HCT116 (cell line): ENCODE data around the gene LYAR. TPM values are rescaled to one million over a fixed set of nuclear protein-coding genes. Genes with fewer than 3 reads are reported as not detected.

ENCODE experiments used
- ATAC-seq: fragments of 200-7000 bp; cut with Tn5 transposase; 2 replicates; pipeline ENCODE4 v1.9.1; 2020; ENCODE audit warnings: mild to moderate bottlenecking, moderate library complexity
- BruUV-seq: library from RNA; stranded (reverse); fragments of 400-500 nt; replicated peaks from 2 replicates; lab custom pipeline; 2021; lab: Mats Ljungman, UMichigan
- CTCF ChIA-PET: fragments of 300-600 bp; sonication (Branson Sonifier 250); formaldehyde crosslinking; loops from one replicate; lab custom pipeline; 2021; ENCODE audit warnings: antibody characterized with exemption; lab: Charles Lee
- POLR2A ChIA-PET: fragments of 300-600, 350-600 bp; sonication (Branson Sonifier 250); formaldehyde crosslinking; loops from one replicate; lab custom pipeline; 2021; ENCODE audit warnings: antibody characterized with exemption; lab: Charles Lee
- RAD21 ChIA-PET, 2 experiments: fragments of 300-600 bp; sonication (Branson Sonifier 250); formaldehyde crosslinking; loops; one replicate each; lab custom pipeline; 2023; ENCODE audit warnings: low total read pairs in 2 of 2; ENCODE audit not compliant: uncharacterized antibody in 2 of 2, unreplicated experiment in 2 of 2, low non-redundant PET in 1 of 2; lab: Charles Lee
- DNase-seq: peaks from one replicate; pipeline ENCODE4 v3.0.0-alpha.2; 2010; ENCODE audit warnings: low read depth, low spot score
- H2AFZ ChIP-seq: fragments of 200-600 bp; shearing (Covaris generic), sonication (generic); 2 replicates; pipeline ENCODE4 v1.6.1; 2017; ENCODE audit warnings: low read depth, mixed run types, mixed read lengths, antibody characterized with exemption, low read length; ENCODE audit not compliant: poor library complexity, severe bottlenecking
- H3K27ac ChIP-seq: 2 replicates; pipeline ENCODE4 v1.5.1; 2012; ENCODE audit warnings: low read depth, low read length
- H3K27me3 ChIP-seq: fragments of 200-600 bp; sonication (generic); 2 replicates; pipeline ENCODE4 v1.6.1; 2016; ENCODE audit warnings: mixed run types, low read length, mixed read lengths; ENCODE audit not compliant: insufficient read depth
- H3K36me3 ChIP-seq, 2 experiments: fragments of 200-500 bp in 1 of 2; fragments of 200-600 bp in 1 of 2; sonication (Bioruptor generic) in 1 of 2; sonication (generic) in 1 of 2; 2 replicates each; pipeline versions ENCODE4 v1.5.1 to v1.6.1; 2014 to 2016; ENCODE audit warnings: low read length in 2 of 2, inconsistent platforms in 1 of 2, mixed read lengths in 1 of 2, mixed run types in 1 of 2; ENCODE audit not compliant: insufficient read depth in 2 of 2, control insufficient read depth in 1 of 2
- H3K4me1 ChIP-seq, 2 experiments: fragments of 200-600 bp in 1 of 2; sonication (generic) in 1 of 2; 2 replicates each; pipeline versions ENCODE4 v1.5.1 to v1.6.1; 2012 to 2017; ENCODE audit warnings: low read length in 2 of 2, inconsistent platforms in 1 of 2, mild to moderate bottlenecking in 1 of 2, mixed read lengths in 1 of 2, mixed run types in 1 of 2, moderate library complexity in 1 of 2; ENCODE audit not compliant: insufficient read depth in 2 of 2, control insufficient read depth in 1 of 2
- H3K4me2 ChIP-seq: fragments of 200-600 bp; sonication (generic); 2 replicates; pipeline ENCODE4 v1.6.1; 2017; ENCODE audit warnings: mixed run types, low read length, mixed read lengths
- H3K4me3 ChIP-seq, 2 experiments: fragments of 200-600 bp in 1 of 2; sonication (generic) in 1 of 2; replicated peaks in 1 of 2; 2 replicates each; pipeline ENCODE4 v1.5.1; 2011 to 2016; ENCODE audit warnings: low read length in 2 of 2, control low read depth in 1 of 2, low read depth in 1 of 2, mild to moderate bottlenecking in 1 of 2, mixed read lengths in 1 of 2, mixed run types in 1 of 2
- H3K79me2 ChIP-seq: fragments of 200-600 bp; sonication (generic); 2 replicates; pipeline ENCODE4 v1.6.1; 2017; ENCODE audit warnings: mild to moderate bottlenecking, mixed run types, low read length, moderate library complexity, mixed read lengths; ENCODE audit not compliant: insufficient read depth
- H3K9ac ChIP-seq: fragments of 200-600 bp; sonication (generic); 2 replicates; pipeline ENCODE4 v1.6.1; 2016; ENCODE audit warnings: low read length, mixed read lengths
- H3K9me2 ChIP-seq: fragments of 200-600 bp; sonication (generic), shearing (Covaris generic); 2 replicates; pipeline ENCODE4 v1.6.1; 2017; ENCODE audit warnings: mixed run types, mild to moderate bottlenecking, moderate library complexity; ENCODE audit not compliant: insufficient read depth
- H3K9me3 ChIP-seq, 2 experiments: fragments of 200-500 bp in 1 of 2; fragments of 200-600 bp in 1 of 2; sonication (Bioruptor generic) in 1 of 2; sonication (generic) in 1 of 2; 2 replicates each; pipeline ENCODE4 v1.6.1; 2014 to 2017; ENCODE audit warnings: low read length in 2 of 2, mixed read lengths in 2 of 2, inconsistent platforms in 1 of 2, low read depth in 1 of 2, mild to moderate bottlenecking in 1 of 2, mixed run types in 1 of 2, moderate library complexity in 1 of 2; ENCODE audit not compliant: control insufficient read depth in 1 of 2, insufficient read depth in 1 of 2
- H4K20me1 ChIP-seq: fragments of 200-600 bp; sonication (generic), shearing (Covaris generic); 2 replicates; pipeline ENCODE4 v1.6.1; 2017; ENCODE audit warnings: mixed run types, mild to moderate bottlenecking, moderate library complexity; ENCODE audit not compliant: insufficient read depth
- CBX3 ChIP-seq: IDR thresholded peaks from 2 replicates; pipeline ENCODE4 v1.6.1; 2012; ENCODE audit warnings: low read depth
- CEBPB ChIP-seq: IDR thresholded peaks from 2 replicates; pipeline ENCODE4 v1.6.1; 2012; ENCODE audit warnings: low read depth
- EGR1 ChIP-seq: IDR thresholded peaks from 2 replicates; pipeline ENCODE4 v1.6.1; 2012; ENCODE audit warnings: low read depth
- ELF1 ChIP-seq: IDR thresholded peaks from 2 replicates; pipeline ENCODE4 v1.6.1; 2012; ENCODE audit warnings: low read depth, borderline replicate concordance
- EZH2 ChIP-seq: fragments of 200-600 bp; sonication (generic); IDR thresholded peaks from 2 replicates; pipeline ENCODE4 v1.6.1; 2017; ENCODE audit warnings: antibody characterized with exemption, mixed run types
- EZH2phosphoT487 ChIP-seq: fragments of 200-600 bp; IDR thresholded peaks from 2 replicates; pipeline ENCODE4 v1.6.1; 2018; ENCODE audit warnings: antibody characterized with exemption, borderline replicate concordance
- FOSL1 ChIP-seq: IDR thresholded peaks from 2 replicates; pipeline ENCODE4 v1.6.1; 2012; ENCODE audit warnings: low read depth
- POLR2A ChIP-seq: IDR thresholded peaks from 2 replicates; pipeline ENCODE4 v1.7.0; 2011; ENCODE audit warnings: borderline replicate concordance; ENCODE audit not compliant: insufficient read depth, insufficient read length; ENCODE audit errors: extremely low read depth
- POLR2AphosphoS5 ChIP-seq: IDR thresholded peaks from 2 replicates; pipeline ENCODE4 v1.6.1; 2011; ENCODE audit warnings: mild to moderate bottlenecking, low read depth, low read length, moderate library complexity
- RAD21 ChIP-seq: IDR thresholded peaks from 2 replicates; pipeline ENCODE4 v1.6.1; 2012; ENCODE audit warnings: low read depth, mild to moderate bottlenecking
- REST ChIP-seq: IDR thresholded peaks from 2 replicates; pipeline ENCODE4 v1.6.1; 2012; ENCODE audit warnings: low read depth
- SIN3A ChIP-seq: IDR thresholded peaks from 2 replicates; pipeline ENCODE4 v1.6.1; 2012; ENCODE audit warnings: low read depth
- SP1 ChIP-seq: IDR thresholded peaks from 2 replicates; pipeline ENCODE4 v1.6.1; 2012; ENCODE audit warnings: low read depth
- SRF ChIP-seq: IDR thresholded peaks from 2 replicates; pipeline ENCODE4 v1.6.1; 2012; ENCODE audit warnings: low read depth
- TCF7L2 ChIP-seq: IDR thresholded peaks from 2 replicates; pipeline ENCODE4 v1.7.0; 2011; ENCODE audit warnings: borderline replicate concordance, inconsistent platforms; ENCODE audit not compliant: insufficient read depth, insufficient read length; ENCODE audit errors: extremely low read depth
- YY1 ChIP-seq: IDR thresholded peaks from 2 replicates; pipeline ENCODE4 v1.6.1; 2011; ENCODE audit warnings: low read length, low read depth, moderate library complexity, mild to moderate bottlenecking; ENCODE audit not compliant: insufficient replicate concordance; ENCODE audit errors: extremely low read depth
- ZFX ChIP-seq: fragments of 450-650 bp; IDR thresholded peaks from 2 replicates; pipeline ENCODE4 v1.6.1; 2017
- intact Hi-C: fragments of 100-400 bp; cut with micrococcal nuclease; formaldehyde crosslinking; loops from 2 replicates; pipeline ENCODE4 v1.10.0; 2022
- total RNA-seq: library from RNA; stranded (reverse); gene quantifications from one replicate; pipeline ENCODE4 v1.2.1, GENCODE V29; 2021; ENCODE audit not compliant: unreplicated experiment
- TF ChIP-seq, protein P1 (sequence below), 3 experiments: fragments of 200-600 bp in 1 of 3; sonication (generic) in 1 of 3; IDR thresholded peaks in 2 of 3; conservative IDR thresholded peaks in 1 of 3; 2 replicates each; pipeline ENCODE4 v1.5.1; 2012 to 2017; ENCODE audit warnings: low read depth in 2 of 3, low read length in 2 of 3, antibody characterized with exemption in 1 of 3, borderline replicate concordance in 1 of 3, control low read depth in 1 of 3, mild to moderate bottlenecking in 1 of 3, mixed read lengths in 1 of 3, mixed run types in 1 of 3, moderate library complexity in 1 of 3; ENCODE audit not compliant: insufficient read depth in 1 of 3
- TF ChIP-seq, protein P2 (sequence below): IDR thresholded peaks from 2 replicates; pipeline ENCODE4 v1.6.1; 2012
- TF ChIP-seq, protein P3 (sequence below): IDR thresholded peaks from 2 replicates; pipeline ENCODE4 v1.6.1; 2012

The LYAR gene
- total RNA-seq, 1 experiment from 2014 or later, result 53.0 TPM

GRCh38 chr4:4248029-4248884, 41.7 kb downstream of the LYAR start, which contains the start of gene TMEM128:
TSS of gene TMEM128 (minus strand) at chr4:4248223. CDS start at chr4:4248202, 21 bp downstream.
- Histone ChIP-seq H3K27me3 (no peaks in the 10 kb centered on the region), H3K4me2 (peak within 1 kb of the TSS; percentile 88), H3K27ac (peak within 1 kb of the TSS; percentile 85), H3K79me2 (peaks cover 16% of the 10 kb centered on the region), H3K9me3 (no peaks in the 10 kb centered on the region), H3K9me2 (no peaks in the 10 kb centered on the region), H3K4me3 (peak within 1 kb of the TSS; percentile 85 to 94), H2AFZ (peak within 1 kb of the TSS; percentile 38), H3K4me1 (peaks cover 8 to 20% of the 10 kb centered on the region in 2 experiments), H4K20me1 (no peaks in the 10 kb centered on the region), H3K36me3 (peaks cover 5 to 11% of the 10 kb centered on the region in 2 experiments; a peak in 2 of 4 replicates), H3K9ac (peak within 1 kb of the TSS; percentile 90)
- CTCF ChIA-PET, result interaction anchor here (2.3 kb wide), 1 partner anchor 12 kb away, joined by 8 read pairs; no protein-coding TSS in a partner anchor
- intact Hi-C loops, result no loop called here
- POLR2A ChIA-PET, result interaction anchor here (0.9 to 1.0 kb wide), 2 partner anchors 12 to 65 kb away, joined by 3 to 5 read pairs; no protein-coding TSS in a partner anchor
- DNase-seq (peak; percentile 92), ATAC-seq (peak; percentile 90)
- RAD21 ChIA-PET, result no interaction called here
- BruUV-seq, result TSS peak; percentile 97
- peak; percentile 88 for TF ChIP-seq POLR2AphosphoS5
- no peak for TF ChIP-seq FOSL1
- peak; percentile 93 for TF ChIP-seq SIN3A
- peak; percentile 88 for TF ChIP-seq ZFX
- no peak for TF ChIP-seq EZH2phosphoT487
- peak; percentile 83 for TF ChIP-seq POLR2A
- no peak for TF ChIP-seq REST
- TF ChIP-seq, protein P1, sequence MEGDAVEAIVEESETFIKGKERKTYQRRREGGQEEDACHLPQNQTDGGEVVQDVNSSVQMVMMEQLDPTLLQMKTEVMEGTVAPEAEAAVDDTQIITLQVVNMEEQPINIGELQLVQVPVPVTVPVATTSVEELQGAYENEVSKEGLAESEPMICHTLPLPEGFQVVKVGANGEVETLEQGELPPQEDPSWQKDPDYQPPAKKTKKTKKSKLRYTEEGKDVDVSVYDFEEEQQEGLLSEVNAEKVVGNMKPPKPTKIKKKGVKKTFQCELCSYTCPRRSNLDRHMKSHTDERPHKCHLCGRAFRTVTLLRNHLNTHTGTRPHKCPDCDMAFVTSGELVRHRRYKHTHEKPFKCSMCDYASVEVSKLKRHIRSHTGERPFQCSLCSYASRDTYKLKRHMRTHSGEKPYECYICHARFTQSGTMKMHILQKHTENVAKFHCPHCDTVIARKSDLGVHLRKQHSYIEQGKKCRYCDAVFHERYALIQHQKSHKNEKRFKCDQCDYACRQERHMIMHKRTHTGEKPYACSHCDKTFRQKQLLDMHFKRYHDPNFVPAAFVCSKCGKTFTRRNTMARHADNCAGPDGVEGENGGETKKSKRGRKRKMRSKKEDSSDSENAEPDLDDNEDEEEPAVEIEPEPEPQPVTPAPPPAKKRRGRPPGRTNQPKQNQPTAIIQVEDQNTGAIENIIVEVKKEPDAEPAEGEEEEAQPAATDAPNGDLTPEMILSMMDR (IDR thresholded peaks at IDR 0.05 in 2 of 3, conservative IDR thresholded peaks at IDR 0.05 in 1 of 3; ENCODE audit: borderline replicate concordance in 1 of 3, insufficient read depth in 1 of 3, low read depth in 2 of 3, low read length in 2 of 3), result peak in 2 of 3 experiments; percentile 33 to 37; a peak in 2 of 6 replicates
- TF ChIP-seq ELF1, result peak; percentile 72
- TF ChIP-seq TCF7L2, result peak; percentile 86
- TF ChIP-seq EZH2, result no peak
- peak; percentile 92 for TF ChIP-seq YY1
- peak; percentile 81 for TF ChIP-seq SP1
- peak; percentile 75 for TF ChIP-seq CBX3
- peak; percentile 88 for TF ChIP-seq SRF
- TF ChIP-seq, protein P2, sequence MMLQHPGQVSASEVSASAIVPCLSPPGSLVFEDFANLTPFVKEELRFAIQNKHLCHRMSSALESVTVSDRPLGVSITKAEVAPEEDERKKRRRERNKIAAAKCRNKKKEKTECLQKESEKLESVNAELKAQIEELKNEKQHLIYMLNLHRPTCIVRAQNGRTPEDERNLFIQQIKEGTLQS, result no peak
- no peak for TF ChIP-seq RAD21
- TF ChIP-seq, protein P3, sequence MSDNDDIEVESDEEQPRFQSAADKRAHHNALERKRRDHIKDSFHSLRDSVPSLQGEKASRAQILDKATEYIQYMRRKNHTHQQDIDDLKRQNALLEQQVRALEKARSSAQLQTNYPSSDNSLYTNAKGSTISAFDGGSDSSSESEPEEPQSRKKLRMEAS, result peak; percentile 79
- no peak; the same call in 1 of the 2 replicates for TF ChIP-seq CEBPB
- TF ChIP-seq EGR1, result no peak
